AG08396 (cell line): ENCODE measurements around the gene USP43.
"Not testable (repeated sequence)": the region's sequence is repeated elsewhere in the genome, so short reads cannot be mapped to it uniquely, and the experiment has no call there.

Source experiments
- DNase-seq: peaks from one replicate; pipeline ENCODE4 v3.0.0; 2012; ENCODE audit warnings: low spot score, mixed read lengths

Gene USP43, protein sequence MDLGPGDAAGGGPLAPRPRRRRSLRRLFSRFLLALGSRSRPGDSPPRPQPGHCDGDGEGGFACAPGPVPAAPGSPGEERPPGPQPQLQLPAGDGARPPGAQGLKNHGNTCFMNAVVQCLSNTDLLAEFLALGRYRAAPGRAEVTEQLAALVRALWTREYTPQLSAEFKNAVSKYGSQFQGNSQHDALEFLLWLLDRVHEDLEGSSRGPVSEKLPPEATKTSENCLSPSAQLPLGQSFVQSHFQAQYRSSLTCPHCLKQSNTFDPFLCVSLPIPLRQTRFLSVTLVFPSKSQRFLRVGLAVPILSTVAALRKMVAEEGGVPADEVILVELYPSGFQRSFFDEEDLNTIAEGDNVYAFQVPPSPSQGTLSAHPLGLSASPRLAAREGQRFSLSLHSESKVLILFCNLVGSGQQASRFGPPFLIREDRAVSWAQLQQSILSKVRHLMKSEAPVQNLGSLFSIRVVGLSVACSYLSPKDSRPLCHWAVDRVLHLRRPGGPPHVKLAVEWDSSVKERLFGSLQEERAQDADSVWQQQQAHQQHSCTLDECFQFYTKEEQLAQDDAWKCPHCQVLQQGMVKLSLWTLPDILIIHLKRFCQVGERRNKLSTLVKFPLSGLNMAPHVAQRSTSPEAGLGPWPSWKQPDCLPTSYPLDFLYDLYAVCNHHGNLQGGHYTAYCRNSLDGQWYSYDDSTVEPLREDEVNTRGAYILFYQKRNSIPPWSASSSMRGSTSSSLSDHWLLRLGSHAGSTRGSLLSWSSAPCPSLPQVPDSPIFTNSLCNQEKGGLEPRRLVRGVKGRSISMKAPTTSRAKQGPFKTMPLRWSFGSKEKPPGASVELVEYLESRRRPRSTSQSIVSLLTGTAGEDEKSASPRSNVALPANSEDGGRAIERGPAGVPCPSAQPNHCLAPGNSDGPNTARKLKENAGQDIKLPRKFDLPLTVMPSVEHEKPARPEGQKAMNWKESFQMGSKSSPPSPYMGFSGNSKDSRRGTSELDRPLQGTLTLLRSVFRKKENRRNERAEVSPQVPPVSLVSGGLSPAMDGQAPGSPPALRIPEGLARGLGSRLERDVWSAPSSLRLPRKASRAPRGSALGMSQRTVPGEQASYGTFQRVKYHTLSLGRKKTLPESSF

DNA sequence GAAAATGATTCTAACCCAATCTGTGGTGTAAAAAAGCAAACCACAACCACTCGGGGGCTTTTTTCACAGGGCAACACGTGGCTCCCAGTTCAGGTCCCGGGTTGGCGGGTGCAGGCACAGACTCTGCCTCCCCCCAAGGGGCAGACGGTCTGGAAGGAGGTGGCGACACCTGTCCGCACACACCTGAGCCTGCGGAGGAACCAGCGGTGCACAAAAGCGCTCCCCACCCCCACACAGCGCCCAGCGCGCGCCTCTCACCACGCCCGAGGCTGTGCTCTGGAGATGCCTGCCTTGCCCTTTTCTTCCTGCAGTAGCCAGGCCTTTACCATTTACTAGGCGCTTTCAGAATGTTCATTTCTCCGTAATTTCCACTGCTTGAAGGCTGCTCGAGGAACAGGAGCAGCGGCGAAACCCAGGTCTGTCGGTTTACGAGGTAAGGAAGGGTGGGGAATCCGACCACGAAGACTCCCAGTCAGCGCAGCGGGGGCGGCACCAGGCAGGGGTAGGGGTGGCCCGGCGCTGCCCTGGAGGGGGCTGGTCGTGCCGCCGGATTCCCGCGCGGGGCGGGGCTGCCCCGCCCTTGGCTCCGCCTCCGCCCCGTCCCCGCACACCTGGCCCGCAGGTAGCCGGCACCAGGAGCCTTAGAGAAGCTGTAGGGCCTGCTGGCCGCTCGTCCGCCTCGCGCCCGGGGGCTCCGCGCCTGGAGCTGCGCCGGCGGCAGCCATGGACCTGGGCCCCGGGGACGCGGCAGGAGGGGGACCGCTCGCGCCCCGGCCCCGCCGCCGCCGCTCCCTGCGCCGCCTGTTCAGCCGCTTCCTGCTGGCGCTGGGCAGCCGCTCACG is at the start of gene USP43:
Gene USP43 (plus strand): TSS at position 608 of the 842 bp plus-strand sequence. CDS start 116 bp downstream, at position 724.
- no peak for DNase-seq

DNA sequence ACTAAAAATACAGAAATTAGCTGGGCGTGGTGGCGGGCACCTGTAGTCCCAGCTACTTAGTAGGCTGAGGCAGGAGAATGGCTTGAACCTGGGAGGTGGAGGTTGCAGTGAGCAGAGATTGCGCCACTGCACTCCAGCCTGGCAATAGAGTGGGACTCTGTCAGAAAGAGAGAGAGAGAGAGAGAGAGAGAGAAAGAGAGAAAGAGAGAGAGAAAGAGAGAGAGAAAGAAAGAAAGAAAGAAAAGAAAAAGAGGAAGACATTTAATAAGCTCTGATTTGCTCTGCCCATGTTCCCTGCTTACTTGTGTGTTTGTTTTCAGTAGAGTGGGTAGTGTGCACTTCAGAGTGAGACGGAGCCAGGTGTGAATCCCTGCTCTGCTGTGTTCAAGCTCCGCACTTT is 47.7 kb upstream of the USP43 start:
- not testable (repeated sequence) for DNase-seq

DNA sequence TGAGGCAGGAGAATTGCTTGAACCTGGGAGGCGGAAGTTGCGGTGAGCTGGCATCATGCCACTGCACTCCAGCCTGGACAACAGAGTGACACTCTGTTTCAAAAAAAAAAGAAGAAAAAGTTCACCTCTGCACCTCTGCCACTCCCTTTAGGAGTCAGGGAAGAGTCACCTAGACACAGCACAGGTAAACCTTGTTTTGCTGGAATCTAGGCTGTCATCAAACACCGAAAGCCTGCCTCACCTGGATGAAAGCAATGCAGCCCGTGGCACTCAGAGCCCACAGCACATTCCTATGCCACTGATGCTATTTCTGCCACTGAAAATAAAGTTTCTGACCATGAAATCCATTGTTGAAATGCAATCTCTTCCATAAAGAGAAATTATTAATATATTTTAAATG is 46.7 kb upstream of the USP43 start:
- DNase-seq, result no peak

DNA sequence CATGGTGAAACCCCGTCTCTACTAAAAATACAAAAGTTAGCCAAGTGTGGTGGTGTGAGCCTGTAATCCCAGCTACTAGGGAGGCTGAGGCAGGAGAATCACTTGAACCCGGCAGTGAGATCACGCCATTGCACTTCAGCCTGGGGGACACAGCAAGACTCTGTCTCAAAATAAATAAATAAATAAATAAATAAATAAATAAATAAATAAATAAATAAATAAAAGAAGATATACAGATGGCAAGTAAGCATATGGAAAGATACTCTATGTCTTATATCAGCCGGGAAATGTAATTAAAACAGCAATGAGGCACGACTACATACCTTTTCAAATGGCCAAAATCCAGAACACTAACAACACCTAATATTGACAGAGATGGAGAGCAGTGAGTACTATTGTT is 40.7 kb upstream of the USP43 start:
- DNase-seq, result not testable (repeated sequence)

DNA sequence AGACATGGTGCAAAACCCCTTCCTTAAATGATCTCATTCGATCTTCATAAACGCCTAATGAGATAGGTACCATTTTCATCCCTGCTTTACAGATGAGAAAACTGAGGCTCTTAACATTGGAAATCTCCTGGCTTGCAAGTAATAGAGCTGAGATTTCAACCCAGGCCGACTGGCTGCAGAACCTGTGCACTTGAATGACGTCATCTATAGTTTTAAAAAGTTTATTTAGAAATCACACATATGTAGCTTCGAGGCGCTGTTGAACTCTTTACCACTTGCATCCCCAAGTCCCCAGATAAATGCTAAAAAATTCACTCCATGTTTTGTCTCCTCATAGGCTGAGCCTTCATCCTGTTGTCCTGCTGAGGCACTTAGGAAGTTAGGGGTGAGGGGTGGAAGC is 38.9 kb upstream of the USP43 start:
- no peak for DNase-seq

DNA sequence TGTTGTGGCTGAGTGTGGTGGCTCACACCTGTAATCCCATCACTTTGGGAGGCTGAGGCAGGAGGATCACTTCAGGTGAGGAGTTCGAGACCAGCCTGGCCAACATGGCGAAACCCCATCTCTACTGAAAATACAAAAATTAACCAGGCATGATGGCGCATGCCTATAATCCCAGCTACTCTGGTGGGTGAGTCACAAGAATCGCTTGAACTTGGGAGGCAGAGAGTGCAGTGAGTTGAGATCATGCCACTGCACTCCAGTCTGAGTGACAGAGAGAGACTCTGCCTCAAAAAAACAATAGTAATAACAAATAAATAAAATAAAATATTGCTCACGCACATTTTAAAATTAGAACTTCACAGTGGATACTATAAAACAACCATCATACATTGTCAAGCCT is 38.3 kb upstream of the USP43 start:
- not testable (repeated sequence) for DNase-seq

DNA sequence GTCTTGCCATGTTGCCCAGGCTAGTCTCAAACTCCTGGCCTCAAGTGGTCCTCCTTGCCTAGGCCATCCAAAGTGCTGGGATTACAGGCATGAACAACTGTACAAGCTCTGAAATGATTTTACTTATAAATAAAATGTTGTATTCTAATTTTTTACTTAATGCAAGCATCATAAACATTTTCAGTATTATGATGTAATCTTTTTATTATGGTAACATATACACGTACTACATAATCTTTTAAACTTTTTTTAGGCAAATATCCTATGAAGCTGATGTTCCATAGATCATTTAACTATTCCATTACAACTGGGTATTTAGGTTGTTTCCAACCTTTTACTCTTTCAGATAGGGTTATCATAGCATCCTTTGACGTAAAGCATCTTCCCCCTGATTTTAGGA is 33.8 kb upstream of the USP43 start:
- no peak for DNase-seq

DNA sequence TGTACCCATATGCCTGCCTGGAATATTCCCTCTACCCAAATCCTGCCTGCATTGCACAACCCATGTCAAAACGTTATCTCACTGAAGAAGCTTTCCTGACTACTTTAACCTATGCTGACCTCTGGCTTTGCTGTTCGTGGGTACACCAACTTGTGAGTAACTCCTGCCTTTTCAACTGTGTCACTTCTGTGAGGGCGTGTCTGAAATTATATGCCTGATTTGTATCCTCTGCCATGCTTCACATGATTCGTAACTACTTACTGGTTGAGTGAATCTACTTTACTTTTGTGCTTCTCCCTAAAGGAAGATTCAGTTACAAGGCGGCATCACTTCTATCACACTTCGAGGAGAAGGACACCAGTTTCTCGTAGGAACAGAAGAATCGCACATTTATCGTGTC is 33.3 kb upstream of the USP43 start:
- no peak for DNase-seq

DNA sequence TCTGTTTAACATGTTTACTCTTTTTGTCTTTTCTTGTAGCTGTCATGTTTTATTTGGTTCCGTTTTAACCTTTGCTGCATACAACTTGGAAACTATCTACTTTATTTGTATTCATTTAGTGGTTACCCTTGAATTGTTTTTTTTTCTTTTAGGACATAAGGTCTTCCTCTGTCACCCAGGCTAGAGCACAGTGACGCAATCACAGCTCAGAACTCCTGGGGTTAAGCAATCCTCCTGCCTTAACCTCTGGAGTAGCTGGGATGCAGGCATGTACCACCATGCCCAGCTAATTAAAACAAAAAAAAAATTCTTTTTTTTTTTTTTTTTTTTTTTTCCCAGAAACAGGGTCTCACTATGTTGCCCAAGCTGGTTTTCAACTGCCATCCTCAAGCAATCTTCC is 29.8 kb upstream of the USP43 start:
- DNase-seq, result no peak

DNA sequence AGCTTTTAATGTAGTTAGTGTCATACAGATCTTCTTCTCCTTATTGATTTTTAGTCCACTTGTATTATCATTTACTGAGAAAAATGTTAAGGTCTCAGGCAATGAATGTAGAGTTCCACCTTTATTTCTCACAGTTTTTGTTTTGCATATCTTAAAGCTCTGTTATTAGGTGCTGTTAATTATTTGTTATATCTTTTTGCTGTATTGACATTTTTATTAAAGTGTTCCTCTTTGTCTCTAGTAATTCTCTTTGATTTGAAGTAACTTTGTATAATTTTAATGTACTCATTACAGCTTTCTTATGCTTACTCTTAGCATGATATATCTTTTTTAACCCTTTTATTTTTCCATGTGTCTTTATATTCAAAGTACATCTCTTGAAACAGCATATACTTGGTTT is 22.4 kb upstream of the USP43 start:
- DNase-seq, result no peak

DNA sequence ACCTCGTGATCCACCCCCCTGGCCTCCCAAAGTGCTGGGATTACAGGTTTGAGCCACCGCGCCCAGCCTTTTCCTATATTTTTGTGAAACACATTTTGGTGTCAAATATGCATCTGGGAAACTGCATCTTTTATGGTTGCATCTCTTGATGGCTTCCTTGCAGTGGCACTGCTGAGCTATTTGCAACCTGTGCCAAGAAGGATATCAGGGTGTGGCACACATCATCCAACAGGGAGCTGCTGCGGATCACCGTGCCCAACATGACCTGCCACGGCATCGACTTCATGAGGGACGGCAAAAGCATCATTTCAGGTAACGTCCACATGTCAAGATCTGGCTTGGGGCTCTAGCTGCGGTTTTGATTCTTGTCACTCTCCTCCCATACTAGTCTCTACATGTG is 16.8 kb upstream of the USP43 start:
- DNase-seq, result no peak

DNA sequence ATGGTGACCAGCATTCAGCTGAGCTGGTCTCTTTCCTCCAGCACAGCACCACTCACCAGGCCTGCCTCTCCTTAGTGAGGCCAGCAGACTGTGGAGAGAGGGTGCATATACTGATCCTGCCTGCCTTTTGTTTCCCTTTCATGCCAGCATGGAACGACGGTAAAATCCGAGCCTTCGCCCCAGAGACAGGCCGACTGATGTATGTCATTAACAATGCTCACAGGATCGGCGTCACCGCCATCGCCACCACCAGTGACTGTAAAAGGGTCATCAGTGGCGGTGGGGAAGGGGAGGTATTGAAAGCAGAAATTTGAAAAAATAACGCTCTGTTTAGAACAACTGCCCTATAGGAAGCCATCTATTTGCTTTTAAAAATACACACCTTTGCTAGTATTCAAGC is 12.6 kb upstream of the USP43 start:
- no peak for DNase-seq

DNA sequence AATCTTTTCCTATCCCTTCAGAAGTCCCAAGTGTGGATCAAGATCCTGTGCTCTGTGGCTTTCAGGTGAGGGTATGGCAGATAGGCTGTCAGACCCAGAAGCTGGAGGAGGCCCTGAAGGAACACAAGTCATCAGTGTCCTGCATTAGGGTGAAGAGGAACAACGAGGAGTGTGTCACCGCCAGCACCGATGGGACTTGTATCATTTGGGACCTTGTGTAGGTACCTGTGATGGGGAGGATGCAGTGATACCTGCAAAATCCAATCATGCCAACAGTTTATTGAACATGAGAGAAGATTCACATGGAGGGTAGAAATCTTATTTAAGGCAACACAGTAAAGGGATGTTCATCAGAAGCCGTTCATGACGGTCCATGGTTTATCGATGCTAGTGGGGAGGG is 10.0 kb upstream of the USP43 start:
- DNase-seq, result no peak

DNA sequence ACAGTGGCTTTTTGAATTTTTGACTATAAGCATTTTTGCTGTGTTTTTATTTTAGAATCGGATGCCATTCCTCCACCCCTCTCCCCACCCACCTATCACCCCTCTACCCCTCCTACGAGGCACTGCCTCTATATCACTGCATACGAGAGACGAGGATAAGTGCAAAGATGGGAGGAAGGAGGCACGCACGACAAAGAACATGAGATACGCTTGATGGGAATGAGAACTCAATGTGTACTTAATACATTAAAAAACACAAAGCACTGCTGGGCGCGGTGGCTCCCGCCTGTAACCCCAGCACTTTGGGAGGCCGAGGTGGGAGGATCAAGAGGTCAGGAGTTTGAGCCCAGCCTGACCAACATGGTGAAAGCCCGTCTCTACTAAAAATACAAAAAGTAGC is 8.8 kb upstream of the USP43 start:
- no peak for DNase-seq

DNA sequence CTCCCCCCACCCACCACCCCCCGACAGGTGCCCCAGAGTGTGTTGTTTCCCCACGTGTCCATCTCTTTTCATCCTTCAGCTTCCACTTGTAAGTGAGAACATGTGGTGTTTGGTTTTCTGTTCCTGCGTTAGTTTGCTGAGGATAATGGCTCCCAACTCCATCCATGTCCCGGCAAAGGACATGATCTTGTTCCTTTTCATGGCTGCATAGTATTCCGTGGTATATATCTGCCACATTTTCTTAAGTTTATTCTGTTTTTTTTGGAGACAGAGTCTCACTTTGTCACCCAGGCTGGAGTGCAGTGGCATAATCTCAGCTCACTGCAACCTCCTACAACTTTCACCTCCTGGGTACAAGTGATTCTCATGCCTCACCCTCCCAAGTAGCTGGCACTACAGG is 4.9 kb upstream of the USP43 start:
- not testable (repeated sequence) for DNase-seq

DNA sequence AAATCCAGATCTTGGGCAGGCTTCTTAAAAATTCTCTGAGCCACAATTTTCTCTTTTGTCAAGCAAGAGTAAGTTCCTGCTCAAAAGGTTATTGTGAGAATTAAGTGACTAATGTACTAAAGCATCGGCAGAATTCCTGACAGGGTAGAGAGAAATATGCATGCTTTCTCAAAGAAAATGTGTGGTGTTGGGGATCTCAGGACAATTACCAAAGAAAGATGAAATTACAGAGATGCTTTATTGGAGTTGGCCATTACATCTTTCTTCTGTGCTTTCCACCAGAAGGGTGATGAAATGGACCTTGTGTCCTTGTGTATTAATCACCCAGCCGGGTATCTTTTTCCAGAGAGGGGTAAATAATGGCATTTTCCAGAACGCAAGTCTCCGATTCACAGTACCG is 1.7 kb upstream of the USP43 start:
- DNase-seq, result no peak

DNA sequence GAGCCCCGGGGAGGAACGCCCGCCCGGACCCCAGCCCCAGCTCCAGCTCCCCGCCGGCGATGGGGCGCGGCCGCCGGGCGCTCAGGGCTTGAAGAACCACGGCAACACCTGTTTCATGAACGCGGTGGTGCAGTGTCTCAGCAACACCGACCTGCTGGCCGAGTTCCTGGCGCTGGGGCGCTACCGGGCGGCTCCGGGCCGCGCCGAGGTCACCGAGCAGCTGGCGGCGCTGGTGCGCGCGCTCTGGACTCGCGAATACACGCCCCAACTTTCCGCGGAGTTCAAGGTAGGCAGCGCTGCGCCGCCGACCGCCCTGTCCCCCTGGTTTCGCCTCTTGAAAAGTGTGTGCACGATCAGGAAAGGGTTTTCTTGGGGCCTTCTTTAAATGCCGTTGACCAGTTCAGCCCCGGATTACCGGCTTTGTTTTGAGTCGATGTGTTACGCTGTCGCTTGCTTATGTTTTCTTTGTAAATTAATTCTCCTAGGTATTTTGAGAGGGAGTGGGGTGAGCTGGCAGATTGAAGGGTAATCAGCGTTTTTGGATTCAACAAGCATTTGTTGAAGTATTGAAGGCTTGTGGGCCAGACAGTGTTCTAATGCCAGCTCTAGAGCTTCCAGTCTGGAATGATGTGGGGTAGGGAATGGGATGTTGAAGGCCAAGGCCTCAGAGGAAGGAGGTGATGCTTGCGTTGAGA is 681 bp downstream of the USP43 start:
- DNase-seq, result no peak

DNA sequence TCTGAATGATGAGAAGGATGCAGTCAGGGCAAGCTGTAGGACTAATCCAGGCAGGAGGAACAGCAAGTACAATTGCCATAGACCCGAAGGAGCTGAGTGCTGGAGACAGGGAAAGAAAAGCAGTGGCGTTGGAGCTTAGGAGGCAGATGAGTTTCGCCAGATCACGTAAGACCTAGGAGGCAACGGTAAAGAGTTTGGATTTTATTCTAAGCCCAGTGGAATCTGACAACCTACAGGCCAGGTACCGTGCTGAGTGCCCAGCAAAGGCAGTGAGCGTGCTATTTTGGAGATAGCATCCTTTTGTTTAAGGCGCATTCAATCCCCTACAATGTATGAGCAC is 1.2 kb downstream of the USP43 start:
- DNase-seq, result no peak

DNA sequence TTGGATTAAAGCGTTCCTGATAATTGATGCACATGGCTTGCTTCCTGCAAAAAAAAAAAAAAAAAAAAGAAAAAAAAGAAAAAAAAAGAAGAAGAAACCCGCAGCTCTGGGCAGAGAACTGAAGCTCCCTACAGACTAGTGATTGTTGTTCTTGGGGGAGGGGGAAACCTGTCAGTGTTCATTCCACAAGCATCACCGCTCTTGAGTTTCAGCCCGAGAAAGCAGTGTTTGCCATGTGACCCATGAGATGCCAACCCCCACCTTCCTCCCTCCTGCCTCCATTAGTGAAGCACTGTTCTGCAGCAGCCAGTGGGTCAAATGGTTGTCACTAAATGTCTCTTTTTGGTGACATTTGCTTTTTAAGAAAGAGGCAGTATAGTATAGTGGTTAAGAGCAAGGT is 1.7 kb downstream of the USP43 start:
- no peak for DNase-seq

DNA sequence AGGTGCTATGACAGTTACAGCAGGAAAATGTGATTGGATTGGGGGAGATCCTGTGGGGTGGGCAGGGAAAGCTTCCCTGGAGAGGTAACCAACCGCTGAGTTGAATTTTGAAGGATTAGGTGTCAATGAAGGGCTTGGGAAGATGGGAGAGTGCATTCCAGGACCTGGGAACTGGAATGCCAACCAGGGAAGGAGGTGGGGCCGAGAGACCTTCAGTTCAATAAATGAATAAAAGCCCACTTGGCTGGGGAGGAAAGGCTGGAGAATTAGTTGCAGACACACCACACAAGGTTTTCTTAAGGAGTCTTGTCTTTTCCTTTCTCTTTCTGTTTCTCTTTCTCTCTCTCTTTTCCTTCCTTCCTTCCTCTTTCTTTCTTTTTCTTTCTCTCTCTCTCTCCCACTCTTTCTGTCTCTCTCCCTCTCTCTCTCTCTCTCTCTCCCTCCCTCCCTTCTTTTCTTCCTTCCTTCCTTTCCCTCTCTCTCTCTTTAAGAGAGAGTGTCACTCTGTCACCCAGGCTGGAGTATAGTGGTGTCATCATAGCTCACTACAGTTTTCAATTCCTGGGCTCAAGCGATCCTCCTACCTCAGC is 3.3 kb downstream of the USP43 start:
- no peak for DNase-seq
